ENCODE results near the gene KRTAP5-1.

GRCh38 chr11:1560649-1561251, 24.3 kb downstream of the KRTAP5-1 start:
- peak in 1 of 3 experiments; percentile 23 for TF ChIP-seq CTCF (optimal IDR thresholded peaks at IDR 0.05 in 1 of 3, IDR thresholded peaks at IDR 0.05 in 1 of 3, conservative IDR thresholded peaks at IDR 0.05 in 1 of 3; ENCODE audit: extremely low read depth in 1 of 3, insufficient read depth in 2 of 3, low read length in 3 of 3)
- no peak for TF ChIP-seq EZH2 (IDR thresholded peaks at IDR 0.05; ENCODE audit: low read length)
